Neural cell (in vitro differentiated cells): Measurements from ENCODE around the gene ADGRL3. TPM values are rescaled to one million over a fixed set of nuclear protein-coding genes. Genes with fewer than 3 reads are reported as not detected.

Experiments
- H2AFZ ChIP-seq: fragments of 200-600, 300-800 bp; sonication (generic), shearing (Covaris generic); 2 replicates; pipeline ENCODE4 v1.6.0; 2014; ENCODE audit warnings: low read depth, mild to moderate bottlenecking, antibody characterized with exemption, low read length, moderate library complexity
- H3F3A ChIP-seq: fragments of 200-600 bp; shearing (Covaris generic); 2 replicates; pipeline ENCODE4 v1.6.1; 2016; ENCODE audit warnings: mild to moderate bottlenecking, moderate library complexity, mixed read lengths, antibody characterized with exemption, low read length; ENCODE audit not compliant: insufficient read depth, poor library complexity, severe bottlenecking
- H3K27ac ChIP-seq: fragments of 200-600, 300-800 bp; sonication (generic), shearing (Covaris generic); 2 replicates; pipeline ENCODE4 v1.5.1; 2014; ENCODE audit warnings: mild to moderate bottlenecking, low read length, moderate library complexity
- H3K27me3 ChIP-seq: fragments of 300-800, 200-600 bp; sonication (generic), shearing (Covaris generic); 2 replicates; pipeline ENCODE4 v1.6.0; 2014; ENCODE audit warnings: mild to moderate bottlenecking, low read depth, low read length, moderate library complexity; ENCODE audit not compliant: insufficient read depth
- H3K36me3 ChIP-seq: fragments of 300-800, 200-600 bp; sonication (generic), shearing (Covaris generic); 2 replicates; pipeline ENCODE4 v1.5.1; 2014; ENCODE audit warnings: mild to moderate bottlenecking, antibody characterized with exemption, low read length, moderate library complexity; ENCODE audit not compliant: insufficient read depth
- H3K4me2 ChIP-seq: fragments of 300-800, 200-600 bp; sonication (generic), shearing (Covaris generic); 2 replicates; pipeline ENCODE4 v1.6.0; 2014; ENCODE audit warnings: mild to moderate bottlenecking, low read length
- H3K4me3 ChIP-seq: fragments of 300-800, 200-600 bp; sonication (generic), shearing (Covaris generic); 2 replicates; pipeline ENCODE4 v1.5.1; 2014; ENCODE audit warnings: mild to moderate bottlenecking, low read length, moderate library complexity
- H3K79me2 ChIP-seq: fragments of 200-600 bp; shearing (Covaris generic); replicated peaks from 2 replicates; pipeline ENCODE4 v1.6.0; 2014; ENCODE audit warnings: mild to moderate bottlenecking, low read length, moderate library complexity; ENCODE audit not compliant: insufficient read depth
- H3K9ac ChIP-seq: fragments of 300-800, 200-600 bp; sonication (generic), shearing (Covaris generic); 2 replicates; pipeline ENCODE4 v1.6.1; 2016; ENCODE audit warnings: mild to moderate bottlenecking, low read length, mixed read lengths
- H3K9me2 ChIP-seq: fragments of 200-600 bp; shearing (Covaris generic); 2 replicates; pipeline ENCODE4 v1.6.1; 2016; ENCODE audit warnings: mild to moderate bottlenecking, low read length, mixed read lengths; ENCODE audit not compliant: insufficient read depth
- H3K9me3 ChIP-seq: fragments of 200-600, 300-800 bp; sonication (generic), shearing (Covaris generic); 2 replicates; pipeline ENCODE4 v1.6.1; 2016; ENCODE audit warnings: mild to moderate bottlenecking, mixed run types, low read length, moderate library complexity, mixed read lengths
- H4K20me1 ChIP-seq: fragments of 200-600 bp; shearing (Covaris generic); 2 replicates; pipeline ENCODE4 v1.6.1; 2016; ENCODE audit warnings: mild to moderate bottlenecking, mixed run types; ENCODE audit not compliant: insufficient read depth
- EP300 ChIP-seq: fragments of 450-650 bp; conservative IDR thresholded peaks from 2 replicates; pipeline ENCODE4 v1.6.1; 2014; ENCODE audit warnings: antibody characterized with exemption, mild to moderate bottlenecking, moderate library complexity; ENCODE audit not compliant: poor library complexity, severe bottlenecking
- EZH2 ChIP-seq: fragments of 200-600, 300-800 bp; shearing (Covaris generic), sonication (generic); IDR thresholded peaks from 2 replicates; pipeline ENCODE4 v1.6.1; 2014; ENCODE audit warnings: antibody characterized with exemption, low read length, borderline replicate concordance, mild to moderate bottlenecking; ENCODE audit not compliant: insufficient read depth, poor library complexity, severe bottlenecking
- MXI1 ChIP-seq: fragments of 450-650 bp; conservative IDR thresholded peaks from 2 replicates; pipeline ENCODE4 v1.6.1; 2014; ENCODE audit warnings: antibody characterized with exemption, mild to moderate bottlenecking; ENCODE audit not compliant: poor library complexity, severe bottlenecking
- POLR2AphosphoS5 ChIP-seq: IDR thresholded peaks from 2 replicates; pipeline ENCODE4 v1.6.1; 2012
- RAD21 ChIP-seq: fragments of 450-650 bp; conservative IDR thresholded peaks from 2 replicates; pipeline ENCODE4 v1.6.1; 2014; ENCODE audit warnings: antibody characterized with exemption, mild to moderate bottlenecking, moderate library complexity
- REST ChIP-seq: IDR thresholded peaks from 2 replicates; pipeline ENCODE4 v1.6.1; 2012; ENCODE audit warnings: borderline replicate concordance
- SMC3 ChIP-seq: fragments of 450-650 bp; conservative IDR thresholded peaks from 2 replicates; pipeline ENCODE4 v1.6.1; 2014; ENCODE audit warnings: antibody characterized with exemption, mild to moderate bottlenecking, moderate library complexity; ENCODE audit not compliant: poor library complexity
- TAF1 ChIP-seq: IDR thresholded peaks from 2 replicates; pipeline ENCODE4 v1.6.1; 2012; ENCODE audit warnings: low read depth
- polyA plus RNA-seq: library from polyadenylated mRNA; depleted of rRNA; stranded (reverse); fragments of >200 nt; gene quantifications from 2 replicates; pipeline ENCODE4 v1.2.3, GENCODE V29; 2014
- TF ChIP-seq, protein P1 (sequence below): fragments of 450-650 bp; IDR thresholded peaks from 2 replicates; pipeline ENCODE4 v1.5.1; 2014; ENCODE audit warnings: antibody characterized with exemption, mild to moderate bottlenecking, moderate library complexity; ENCODE audit not compliant: poor library complexity, severe bottlenecking

The ADGRL3 gene
- polyA plus RNA-seq, 1 donor from 2014 or later, result 99.4 TPM

- Histone ChIP-seq H4K20me1 (no peaks in the 10 kb centered on the region), H3K9ac (no peak overlapping the region), H3K27ac (no peak overlapping the region)
Measured at GRCh38 chr4:61211781-61212180, 11.7 kb downstream of the ADGRL3 start.

DNA sequence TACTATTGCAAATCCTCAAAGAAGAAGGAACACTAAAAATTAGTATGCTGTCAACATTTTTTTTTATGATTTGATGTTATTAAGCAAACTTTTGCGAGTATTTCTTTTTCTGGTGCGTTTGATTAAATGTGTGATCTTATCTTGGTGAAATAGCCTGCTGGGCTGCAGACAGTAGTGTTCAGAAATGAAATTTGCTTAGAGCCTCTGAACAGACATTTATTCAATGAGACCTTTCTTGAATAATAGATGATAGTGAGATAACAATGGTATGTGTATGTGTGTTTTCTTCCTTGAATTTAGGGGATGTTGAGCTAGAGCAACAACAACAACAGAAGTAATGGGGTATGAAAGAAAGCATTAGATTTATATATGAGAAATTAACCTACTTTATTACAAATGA is 12.7 kb downstream of the ADGRL3 start:
- no peaks in the 10 kb centered on the region for H4K20me1 ChIP-seq
- peaks cover 98% of the 10 kb centered on the region for H3K79me2 ChIP-seq
- H3K9me3 ChIP-seq, result no peaks in the 10 kb centered on the region
- no peaks in the 10 kb centered on the region for H3F3A ChIP-seq
- H3K36me3 ChIP-seq, result no peaks in the 10 kb centered on the region
- H3K4me3 ChIP-seq, result no peak overlapping the region
- no peak overlapping the region for H2AFZ ChIP-seq
- H3K9ac ChIP-seq, result no peak overlapping the region
- H3K9me2 ChIP-seq, result no peaks in the 10 kb centered on the region
- no peaks in the 10 kb centered on the region for H3K27me3 ChIP-seq
- H3K4me2 ChIP-seq, result no peak overlapping the region
- H3K27ac ChIP-seq, result no peak overlapping the region
- TF ChIP-seq RAD21, result no peak
- TF ChIP-seq EZH2, result no peak
- no peak for TF ChIP-seq POLR2AphosphoS5
- no peak for TF ChIP-seq MXI1
- TF ChIP-seq, protein P1, sequence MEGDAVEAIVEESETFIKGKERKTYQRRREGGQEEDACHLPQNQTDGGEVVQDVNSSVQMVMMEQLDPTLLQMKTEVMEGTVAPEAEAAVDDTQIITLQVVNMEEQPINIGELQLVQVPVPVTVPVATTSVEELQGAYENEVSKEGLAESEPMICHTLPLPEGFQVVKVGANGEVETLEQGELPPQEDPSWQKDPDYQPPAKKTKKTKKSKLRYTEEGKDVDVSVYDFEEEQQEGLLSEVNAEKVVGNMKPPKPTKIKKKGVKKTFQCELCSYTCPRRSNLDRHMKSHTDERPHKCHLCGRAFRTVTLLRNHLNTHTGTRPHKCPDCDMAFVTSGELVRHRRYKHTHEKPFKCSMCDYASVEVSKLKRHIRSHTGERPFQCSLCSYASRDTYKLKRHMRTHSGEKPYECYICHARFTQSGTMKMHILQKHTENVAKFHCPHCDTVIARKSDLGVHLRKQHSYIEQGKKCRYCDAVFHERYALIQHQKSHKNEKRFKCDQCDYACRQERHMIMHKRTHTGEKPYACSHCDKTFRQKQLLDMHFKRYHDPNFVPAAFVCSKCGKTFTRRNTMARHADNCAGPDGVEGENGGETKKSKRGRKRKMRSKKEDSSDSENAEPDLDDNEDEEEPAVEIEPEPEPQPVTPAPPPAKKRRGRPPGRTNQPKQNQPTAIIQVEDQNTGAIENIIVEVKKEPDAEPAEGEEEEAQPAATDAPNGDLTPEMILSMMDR, result no peak
- TF ChIP-seq EP300, result no peak
- no peak for TF ChIP-seq SMC3
- no peak for TF ChIP-seq REST

More at GRCh38 chr4:61211781-61212180, 11.7 kb downstream of the ADGRL3 start:
- no peak overlapping the region for H2AFZ ChIP-seq
- TF ChIP-seq REST, result no peak
- TF ChIP-seq SMC3, result no peak
- no peak for TF ChIP-seq EP300
- no peak for TF ChIP-seq POLR2AphosphoS5
- no peak for TF ChIP-seq TAF1
- TF ChIP-seq MXI1, result no peak
- no peak for TF ChIP-seq RAD21
- TF ChIP-seq, protein P1, result no peak
- TF ChIP-seq EZH2, result no peak
- H3K79me2 ChIP-seq, result peaks cover 95% of the 10 kb centered on the region
- no peaks in the 10 kb centered on the region for H3K9me2 ChIP-seq
- H3K27me3 ChIP-seq, result no peaks in the 10 kb centered on the region
- H3F3A ChIP-seq, result no peaks in the 10 kb centered on the region
- no peaks in the 10 kb centered on the region for H3K36me3 ChIP-seq
- no peak overlapping the region for H3K4me3 ChIP-seq
- no peaks in the 10 kb centered on the region for H3K9me3 ChIP-seq
- no peak overlapping the region for H3K4me2 ChIP-seq
